ENCODE measurements around the gene CYP4F22. TPM values are rescaled to one million over a fixed set of nuclear protein-coding genes. Genes with fewer than 3 reads are reported as not detected.

CYP4F22 gene
- polyA plus RNA-seq (2012; ENCODE audit: insufficient read depth, insufficient read length, low read depth) = not detected

- DNase-seq = no peak
- Histone ChIP-seq H3K4me3 (ENCODE audit: low read depth, low read length) (no peak within 1 kb of the TSS), H3K4me1 (no peaks in the 10 kb centered on the region), H3K27me3 (peaks cover 27% of the 10 kb centered on the region), H3K9me3 (no peaks in the 10 kb centered on the region), H3K36me3 (no peaks in the 10 kb centered on the region)
- TF ChIP-seq, protein P1, sequence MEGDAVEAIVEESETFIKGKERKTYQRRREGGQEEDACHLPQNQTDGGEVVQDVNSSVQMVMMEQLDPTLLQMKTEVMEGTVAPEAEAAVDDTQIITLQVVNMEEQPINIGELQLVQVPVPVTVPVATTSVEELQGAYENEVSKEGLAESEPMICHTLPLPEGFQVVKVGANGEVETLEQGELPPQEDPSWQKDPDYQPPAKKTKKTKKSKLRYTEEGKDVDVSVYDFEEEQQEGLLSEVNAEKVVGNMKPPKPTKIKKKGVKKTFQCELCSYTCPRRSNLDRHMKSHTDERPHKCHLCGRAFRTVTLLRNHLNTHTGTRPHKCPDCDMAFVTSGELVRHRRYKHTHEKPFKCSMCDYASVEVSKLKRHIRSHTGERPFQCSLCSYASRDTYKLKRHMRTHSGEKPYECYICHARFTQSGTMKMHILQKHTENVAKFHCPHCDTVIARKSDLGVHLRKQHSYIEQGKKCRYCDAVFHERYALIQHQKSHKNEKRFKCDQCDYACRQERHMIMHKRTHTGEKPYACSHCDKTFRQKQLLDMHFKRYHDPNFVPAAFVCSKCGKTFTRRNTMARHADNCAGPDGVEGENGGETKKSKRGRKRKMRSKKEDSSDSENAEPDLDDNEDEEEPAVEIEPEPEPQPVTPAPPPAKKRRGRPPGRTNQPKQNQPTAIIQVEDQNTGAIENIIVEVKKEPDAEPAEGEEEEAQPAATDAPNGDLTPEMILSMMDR (IDR thresholded peaks at IDR 0.05; ENCODE audit: low read depth, low read length) = no peak
Observed at GRCh38 chr19:15508035-15508710, at the start of gene CYP4F22. TSS of gene CYP4F22 (plus strand) at chr19:15508525. CDS start at chr19:15525337, 16,812 bp downstream.

- no peaks in the 10 kb centered on the region for H3K36me3 ChIP-seq
- peaks cover 26% of the 10 kb centered on the region for H3K27me3 ChIP-seq
- H3K9me3 ChIP-seq = no peaks in the 10 kb centered on the region
- no peak overlapping the region for H3K4me3 ChIP-seq (ENCODE audit: low read depth, low read length)
- no peaks in the 10 kb centered on the region for H3K4me1 ChIP-seq
- no peak for DNase-seq
- TF ChIP-seq, protein P1 (IDR thresholded peaks at IDR 0.05; ENCODE audit: low read depth, low read length) = no peak
Observed at GRCh38 chr19:15461694-15462093, 46.6 kb upstream of the CYP4F22 start.

DNA sequence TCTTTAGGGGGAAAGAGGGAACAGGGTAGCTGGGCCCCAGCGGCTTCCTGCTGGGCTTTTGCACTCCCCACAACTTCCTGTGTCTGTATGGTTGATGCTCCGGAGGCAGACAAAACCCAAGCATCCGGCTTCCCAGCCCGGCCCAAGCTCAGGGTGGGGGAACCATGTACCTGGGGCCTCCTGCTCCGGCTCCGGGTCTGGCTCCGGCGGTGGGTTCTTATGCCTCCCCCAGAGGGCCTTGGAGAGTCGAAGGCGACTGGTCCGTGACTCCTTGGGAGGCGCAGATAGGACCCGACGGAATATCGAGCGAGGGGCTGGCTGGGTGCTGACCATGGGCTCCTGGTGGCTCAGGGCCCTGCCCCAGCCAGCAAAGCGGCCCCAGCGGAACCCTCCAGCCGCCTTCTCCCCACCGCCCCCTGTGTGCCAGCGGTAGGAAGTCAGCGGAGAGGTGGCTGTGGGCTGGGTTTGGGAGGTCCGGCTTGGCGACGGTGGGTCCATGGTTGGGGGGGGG lies 44.4 kb upstream of the CYP4F22 start:
- Histone ChIP-seq H3K4me1 (no peaks in the 10 kb centered on the region), H3K4me3 (ENCODE audit: low read depth, low read length) (no peak overlapping the region), H3K36me3 (no peaks in the 10 kb centered on the region), H3K27me3 (peaks cover 15% of the 10 kb centered on the region), H3K9me3 (no peaks in the 10 kb centered on the region)
- TF ChIP-seq, protein P1 (IDR thresholded peaks at IDR 0.05; ENCODE audit: low read depth, low read length) = no peak
- no peak for DNase-seq

- Histone ChIP-seq H3K27me3 (peaks cover 23% of the 10 kb centered on the region), H3K4me3 (ENCODE audit: low read depth, low read length) (no peak within 1 kb of the TSS), H3K4me1 (no peaks in the 10 kb centered on the region), H3K9me3 (no peaks in the 10 kb centered on the region), H3K36me3 (no peaks in the 10 kb centered on the region)
- DNase-seq = no peak
- TF ChIP-seq, protein P1 (IDR thresholded peaks at IDR 0.05; ENCODE audit: low read depth, low read length) = no peak
Observed at GRCh38 chr19:15464394-15465385, 43.6 kb upstream of the CYP4F22 start, which contains the start of gene RASAL3. TSS of gene RASAL3 (minus strand) at chr19:15464544. CDS start at chr19:15464358, 186 bp downstream.

- H3K9me3 ChIP-seq = no peaks in the 10 kb centered on the region
- H3K36me3 ChIP-seq = no peaks in the 10 kb centered on the region
- H3K4me3 ChIP-seq (ENCODE audit: low read depth, low read length) = no peak overlapping the region
- TF ChIP-seq, protein P1 (IDR thresholded peaks at IDR 0.05; ENCODE audit: low read depth, low read length) = no peak
- peaks cover 34% of the 10 kb centered on the region for H3K27me3 ChIP-seq
- DNase-seq = no peak
- H3K4me1 ChIP-seq = no peaks in the 10 kb centered on the region
Observed at GRCh38 chr19:15466851-15467733, 41.2 kb upstream of the CYP4F22 start.

Measured in BE2C (cell line).